Loucy (cell line): ENCODE results near the gene ANKRD63.

ENCODE experiments used
- CTCF ChIP-seq: fragments of 200-600 bp; sonication (generic); conservative IDR thresholded peaks from 2 replicates; pipeline ENCODE4 v1.5.1; 2014; ENCODE audit warnings: mild to moderate bottlenecking, antibody characterized with exemption, low read length
- EZH2phosphoT487 ChIP-seq: fragments of 200-600 bp; IDR thresholded peaks from 2 replicates; pipeline ENCODE4 v1.6.1; 2018; ENCODE audit warnings: antibody characterized with exemption, mild to moderate bottlenecking, moderate library complexity, borderline replicate concordance

- TF ChIP-seq CTCF: no peak
- TF ChIP-seq EZH2phosphoT487: no peak
Measured at GRCh38 chr15:40246496-40247280, 36.2 kb downstream of the ANKRD63 start.
